IMR-90 (cell line): ENCODE results near the gene B4GALT7. TPM values are rescaled to one million over a fixed set of nuclear protein-coding genes. Genes with fewer than 3 reads are reported as not detected.

ENCODE experiments used
- ATAC-seq: fragments of 200-7000 bp; cut with Tn5 transposase; 2 replicates; pipeline ENCODE4 v1.9.1; 2020; ENCODE audit warnings: low read depth, mild to moderate bottlenecking, moderate library complexity
- BruUV-seq: library from RNA; stranded (reverse); fragments of 400-500 nt; replicated peaks from 2 replicates; lab custom pipeline; 2021; lab: Mats Ljungman, UMichigan
- CTCF ChIA-PET: fragments of 300-600 bp; formaldehyde crosslinking; extraction: SDS; loops from one replicate; lab custom pipeline; 2021; ENCODE audit warnings: antibody characterized with exemption; lab: Yijun Ruan, JAX
- POLR2A ChIA-PET: fragments of 300-600 bp; sonication (Branson Sonifier 250); formaldehyde crosslinking; loops from one replicate; lab custom pipeline; 2022; ENCODE audit warnings: antibody characterized with exemption; ENCODE audit not compliant: unreplicated experiment; lab: Charles Lee
- DNase-seq: peaks from one replicate; pipeline ENCODE4 v3.0.0; 2013
- H2AFZ ChIP-seq: replicated peaks from 2 replicates; pipeline ENCODE3; 2013; ENCODE audit warnings: low read length, mild to moderate bottlenecking; ENCODE audit not compliant: poor library complexity
- H2AK5ac ChIP-seq: 2 replicates; pipeline ENCODE4 v1.6.1; 2013; ENCODE audit warnings: low read depth, low read length, inconsistent platforms
- H2AK9ac ChIP-seq: replicated peaks from 2 replicates; pipeline ENCODE3; 2013; ENCODE audit warnings: mild to moderate bottlenecking, low read depth, low read length, moderate library complexity; ENCODE audit not compliant: poor library complexity
- H2BK120ac ChIP-seq: 2 replicates; pipeline ENCODE4 v1.6.1; 2013; ENCODE audit warnings: low read depth, low read length, inconsistent platforms
- H2BK15ac ChIP-seq: 3 replicates; pipeline ENCODE4 v1.6.1; 2013; ENCODE audit warnings: low read depth, low read length, inconsistent platforms
- H2BK20ac ChIP-seq: 2 replicates; pipeline ENCODE4 v1.6.1; 2013; ENCODE audit warnings: low read depth, mild to moderate bottlenecking, inconsistent platforms, low read length, moderate library complexity
- H2BK5ac ChIP-seq: 2 replicates; pipeline ENCODE4 v1.6.1; 2013; ENCODE audit warnings: mild to moderate bottlenecking, low read depth, low read length, inconsistent platforms; ENCODE audit not compliant: poor library complexity, severe bottlenecking
- H3K14ac ChIP-seq: replicated peaks from 2 replicates; pipeline ENCODE4 v1.6.1; 2013; ENCODE audit warnings: low read depth, low read length, inconsistent platforms
- H3K18ac ChIP-seq: 2 replicates; pipeline ENCODE4 v1.6.1; 2013; ENCODE audit warnings: low read depth, low read length, control low read depth
- H3K23ac ChIP-seq: 2 replicates; pipeline ENCODE4 v1.6.1; 2013; ENCODE audit warnings: low read depth, low read length, inconsistent platforms
- H3K27ac ChIP-seq: 2 replicates; pipeline ENCODE4 v1.5.1; 2013; ENCODE audit warnings: mild to moderate bottlenecking, control low read depth, low read length; ENCODE audit not compliant: insufficient read depth
- H3K27me3 ChIP-seq: 2 replicates; pipeline ENCODE4 v1.6.1; 2013; ENCODE audit warnings: low read length; ENCODE audit not compliant: control insufficient read depth, insufficient read depth
- H3K36me3 ChIP-seq: 2 replicates; pipeline ENCODE4 v1.6.1; 2013; ENCODE audit warnings: low read length, mixed read lengths; ENCODE audit not compliant: control insufficient read depth, insufficient read depth
- H3K4ac ChIP-seq: 2 replicates; pipeline ENCODE4 v1.6.1; 2013; ENCODE audit warnings: low read depth, low read length, inconsistent platforms
- H3K4me1 ChIP-seq: 2 replicates; pipeline ENCODE4 v1.6.1; 2013; ENCODE audit warnings: low read length, mixed read lengths; ENCODE audit not compliant: control insufficient read depth, insufficient read depth
- H3K4me2 ChIP-seq: 2 replicates; pipeline ENCODE4 v1.6.1; 2013; ENCODE audit warnings: low read depth, mild to moderate bottlenecking, control low read depth, low read length, moderate library complexity
- H3K4me3 ChIP-seq: 2 replicates; pipeline ENCODE4 v1.5.1; 2013; ENCODE audit warnings: low read depth, mild to moderate bottlenecking, control low read depth, low read length, moderate library complexity; ENCODE audit not compliant: insufficient read depth
- H3K56ac ChIP-seq: 2 replicates; pipeline ENCODE4 v1.6.1; 2013; ENCODE audit warnings: low read length, inconsistent platforms; ENCODE audit not compliant: insufficient read depth; ENCODE audit errors: extremely low read depth
- H3K79me1 ChIP-seq, 2 experiments: 2 replicates each; pipeline ENCODE4 v1.6.1; 2013; ENCODE audit warnings: low read length in 2 of 2, inconsistent platforms in 1 of 2, low read depth in 1 of 2
- H3K9ac ChIP-seq: 2 replicates; pipeline ENCODE4 v1.6.1; 2013; ENCODE audit warnings: low read depth, low read length, control low read depth
- H3K9me1 ChIP-seq: 2 replicates; pipeline ENCODE4 v1.6.1; 2013; ENCODE audit warnings: low read length, inconsistent platforms; ENCODE audit not compliant: insufficient read depth
- H3K9me3 ChIP-seq: 2 replicates; pipeline ENCODE4 v1.6.1; 2013; ENCODE audit warnings: low read length; ENCODE audit not compliant: control insufficient read depth, insufficient read depth
- H4K20me1 ChIP-seq: 2 replicates; pipeline ENCODE4 v1.6.1; 2013; ENCODE audit warnings: low read length, inconsistent platforms; ENCODE audit not compliant: insufficient read depth
- H4K5ac ChIP-seq: 2 replicates; pipeline ENCODE4 v1.6.1; 2013; ENCODE audit warnings: mild to moderate bottlenecking, low read depth, low read length, control low read depth
- H4K8ac ChIP-seq, 2 experiments: 2 replicates each; pipeline ENCODE4 v1.6.1; 2013; ENCODE audit warnings: low read depth in 2 of 2, low read length in 2 of 2, control low read depth in 1 of 2, inconsistent platforms in 1 of 2
- H4K91ac ChIP-seq: 2 replicates; pipeline ENCODE4 v1.6.1; 2013; ENCODE audit warnings: low read depth, low read length, inconsistent platforms; ENCODE audit not compliant: insufficient read depth
- BHLHE40 ChIP-seq: fragments of 150-350 bp; IDR thresholded peaks from 2 replicates; pipeline ENCODE4 v1.6.1; 2016; ENCODE audit warnings: mild to moderate bottlenecking, low read depth, low read length
- CEBPB ChIP-seq: IDR thresholded peaks from 2 replicates; pipeline ENCODE4 v1.6.1; 2012; ENCODE audit warnings: low read depth, low read length, improper control_type of control experiment
- CHD1 ChIP-seq: IDR thresholded peaks from 2 replicates; pipeline ENCODE4 v1.6.1; 2012; ENCODE audit warnings: low read depth, low read length, improper control_type of control experiment
- CTCF ChIP-seq: conservative IDR thresholded peaks from 2 replicates; pipeline ENCODE4 v1.5.1; 2012; ENCODE audit warnings: mild to moderate bottlenecking, low read depth, low read length, improper control_type of control experiment
- ELK1 ChIP-seq: fragments of 150-350 bp; IDR thresholded peaks from 2 replicates; pipeline ENCODE4 v1.6.1; 2016; ENCODE audit warnings: low read depth, mild to moderate bottlenecking, low read length, moderate library complexity, borderline replicate concordance
- FOS ChIP-seq: fragments of 150-350 bp; IDR thresholded peaks from 2 replicates; pipeline ENCODE4 v1.6.1; 2016; ENCODE audit warnings: low read depth, low read length
- MAFK ChIP-seq: IDR thresholded peaks from 2 replicates; pipeline ENCODE4 v1.6.1; 2012; ENCODE audit warnings: low read depth, low read length, improper control_type of control experiment
- MAZ ChIP-seq: IDR thresholded peaks from 2 replicates; pipeline ENCODE4 v1.6.1; 2012; ENCODE audit warnings: low read depth, mild to moderate bottlenecking, low read length, improper control_type of control experiment, moderate library complexity, borderline replicate concordance
- MXI1 ChIP-seq: IDR thresholded peaks from 2 replicates; pipeline ENCODE4 v1.6.1; 2012; ENCODE audit warnings: low read depth, mild to moderate bottlenecking, low read length, moderate library complexity, borderline replicate concordance
- NFE2L2 ChIP-seq: fragments of 150-350 bp; IDR thresholded peaks from 2 replicates; pipeline ENCODE4 v1.6.1; 2016; ENCODE audit warnings: low read depth, mild to moderate bottlenecking, low read length
- POLR2A ChIP-seq: IDR thresholded peaks from 2 replicates; pipeline ENCODE4 v1.6.1; 2012; ENCODE audit warnings: mild to moderate bottlenecking, low read depth, low read length
- RAD21 ChIP-seq: IDR thresholded peaks from 2 replicates; pipeline ENCODE4 v1.6.1; 2012; ENCODE audit warnings: low read length, improper control_type of control experiment
- RCOR1 ChIP-seq: IDR thresholded peaks from 2 replicates; pipeline ENCODE4 v1.6.1; 2012; ENCODE audit warnings: mild to moderate bottlenecking, low read length, improper control_type of control experiment; ENCODE audit not compliant: insufficient replicate concordance
- RFX5 ChIP-seq: IDR thresholded peaks from 2 replicates; pipeline ENCODE4 v1.8.0; 2012; ENCODE audit warnings: low read depth, mild to moderate bottlenecking, low read length, moderate library complexity
- SMC3 ChIP-seq: fragments of 150-350 bp; IDR thresholded peaks from 2 replicates; pipeline ENCODE4 v1.6.1; 2016; ENCODE audit warnings: low read depth, mild to moderate bottlenecking, antibody characterized with exemption, low read length, moderate library complexity
- USF2 ChIP-seq: fragments of 150-350 bp; IDR thresholded peaks from 2 replicates; pipeline ENCODE4 v1.6.1; 2017; ENCODE audit warnings: mild to moderate bottlenecking, antibody characterized with exemption, low read length, low read depth
- WGBS, 2 experiments: methylation state at CpG; one replicate each; pipeline versions ENCODE4 v1.1.5 to v1.1.7; 2013; ENCODE audit warnings: missing lambda C conversion rate in 2 of 2; ENCODE audit not compliant: insufficient read length in 1 of 2; ENCODE audit errors: extremely low coverage in 2 of 2; 5-methylcytosine and 5-hydroxymethylcytosine counted together
- dilution Hi-C: fragments of 300-500 bp; cut with HindIII; formaldehyde crosslinking; loops from one replicate; pipeline ENCODE4 v1.14.3; 2018; ENCODE audit warnings: low sequenced_read_pairs; ENCODE audit not compliant: unreplicated experiment
- in situ Hi-C: fragments of 300-500 bp; cut with MboI; formaldehyde crosslinking; loops from 3 replicates; pipeline ENCODE4 v1.14.3; 2019; ENCODE audit warnings: low sequenced_read_pairs, inconsistent platforms, mixed read lengths
- intact Hi-C: fragments of 100-400 bp; cut with micrococcal nuclease; formaldehyde crosslinking; loops from 2 replicates; pipeline ENCODE4 v1.10.0; 2022
- polyA plus RNA-seq, 3 experiments: library from polyadenylated mRNA; depleted of rRNA; stranded (reverse); fragments of >200 nt; gene quantifications; 2 replicates each; pipeline ENCODE4 v1.2.3, GENCODE V29; 2012; ENCODE audit warnings: low replicate concordance in 1 of 3
- total RNA-seq: library from RNA; depleted of rRNA; stranded (reverse); fragments of >200 nt; gene quantifications from 2 replicates; pipeline ENCODE4 v1.2.3, GENCODE V29; 2012

The B4GALT7 gene
- total and polyA plus RNA-seq, 2 of the 4 experiments (the other 2 are of a cell fraction): 29.2 to 79.6 TPM

- DNase-seq: no peak
- no CpG with 5 or more reads among the region's 8 CpGs for WGBS, 2 experiments
- CTCF ChIA-PET: no interaction called here
Measured at GRCh38 chr5:177565046-177565445, 34.9 kb upstream of the B4GALT7 start.

More at GRCh38 chr5:177565046-177565445, 34.9 kb upstream of the B4GALT7 start:
- intact Hi-C loops (no loop called here), dilution Hi-C loops (no loop called here), in situ Hi-C loops (no loop called here)
- Histone ChIP-seq H3K56ac (no peak overlapping the region), H3K4me1 (no peaks in the 10 kb centered on the region), H2AK9ac (no peak overlapping the region), H3K4me2 (no peak overlapping the region), H2AK5ac (no peak overlapping the region), H4K91ac (no peak overlapping the region), H3K79me1 (no peaks in the 10 kb centered on the region), H2AFZ (no peak overlapping the region), H2BK5ac (no peak overlapping the region), H3K36me3 (no peaks in the 10 kb centered on the region), H3K14ac (no peak overlapping the region), H2BK20ac (no peak overlapping the region), H3K4ac (no peak overlapping the region), H3K18ac (no peak overlapping the region), H3K27me3 (peaks cover 17% of the 10 kb centered on the region), H3K9me1 (no peaks in the 10 kb centered on the region), H4K20me1 (no peaks in the 10 kb centered on the region), H3K4me3 (no peak overlapping the region), H3K9me3 (no peaks in the 10 kb centered on the region), H3K27ac (no peak overlapping the region), H3K9ac (no peak overlapping the region), H2BK120ac (no peak overlapping the region), H4K8ac (no peak overlapping the region), H2BK15ac (no peak overlapping the region), H4K5ac (no peak overlapping the region), H3K23ac (no peak overlapping the region)
- BruUV-seq: no TSS peak
- POLR2A ChIA-PET: no interaction called here
- no peak for ATAC-seq
- TF ChIP-seq RAD21: no peak
- TF ChIP-seq RFX5: no peak
- no peak for TF ChIP-seq CHD1
- TF ChIP-seq POLR2A: no peak
- TF ChIP-seq NFE2L2: no peak
- no peak for TF ChIP-seq BHLHE40
- no peak for TF ChIP-seq CEBPB
- TF ChIP-seq SMC3: no peak
- TF ChIP-seq FOS: no peak
- no peak for TF ChIP-seq CTCF
- TF ChIP-seq RCOR1: no peak
- no peak for TF ChIP-seq ELK1
- TF ChIP-seq MAZ: no peak
- no peak for TF ChIP-seq USF2
- no peak for TF ChIP-seq MXI1
- no peak for TF ChIP-seq MAFK
